Keratinocyte (primary cell): Measurements from ENCODE around the gene KCNQ1OT1.

Experiments used
- CTCF ChIP-seq, 3 experiments: IDR thresholded peaks in 1 of 3; conservative IDR thresholded peaks in 1 of 3; optimal IDR thresholded peaks in 1 of 3; 2 replicates in 2 of 3; 3 replicates in 1 of 3; pipeline versions ENCODE3 to v1.5.1; 2011; ENCODE audit warnings: low read length in 3 of 3, mild to moderate bottlenecking in 3 of 3, moderate library complexity in 2 of 3, control low read depth in 1 of 3, inconsistent platforms in 1 of 3; ENCODE audit not compliant: insufficient read depth in 2 of 3; ENCODE audit errors: extremely low read depth in 1 of 3
- EZH2 ChIP-seq: IDR thresholded peaks from one replicate; pipeline ENCODE4 v1.6.1; 2012; ENCODE audit warnings: inconsistent platforms, mild to moderate bottlenecking, low read length, moderate library complexity

- TF ChIP-seq EZH2, result no peak
- TF ChIP-seq CTCF (optimal IDR thresholded peaks at IDR 0.05 in 1 of 3, IDR thresholded peaks at IDR 0.05 in 1 of 3, conservative IDR thresholded peaks at IDR 0.05 in 1 of 3; ENCODE audit: extremely low read depth in 1 of 3, insufficient read depth in 2 of 3, low read length in 3 of 3), result no peak
Observed at GRCh38 chr11:2651054-2651617, 48.7 kb downstream of the KCNQ1OT1 start.
